MM.1S (cell line): ENCODE results near the gene NPC2.

Source experiments
- CTCF ChIP-seq: fragments of 300-600 bp; sonication (generic); IDR thresholded peaks from 2 replicates; pipeline ENCODE4 v1.5.1; 2016; ENCODE audit warnings: antibody characterized with exemption, low read length, mixed read lengths
- EZH2 ChIP-seq: fragments of 300-600 bp; sonication (generic); optimal IDR thresholded peaks from 2 replicates; pipeline ENCODE3; 2017; ENCODE audit warnings: low read depth, mild to moderate bottlenecking, antibody characterized with exemption, low read length, mixed read lengths
- EZH2phosphoT487 ChIP-seq: fragments of 300-600 bp; sonication (generic); IDR thresholded peaks from 2 replicates; pipeline ENCODE4 v1.6.1; 2018; ENCODE audit warnings: antibody characterized with exemption, low read length

DNA sequence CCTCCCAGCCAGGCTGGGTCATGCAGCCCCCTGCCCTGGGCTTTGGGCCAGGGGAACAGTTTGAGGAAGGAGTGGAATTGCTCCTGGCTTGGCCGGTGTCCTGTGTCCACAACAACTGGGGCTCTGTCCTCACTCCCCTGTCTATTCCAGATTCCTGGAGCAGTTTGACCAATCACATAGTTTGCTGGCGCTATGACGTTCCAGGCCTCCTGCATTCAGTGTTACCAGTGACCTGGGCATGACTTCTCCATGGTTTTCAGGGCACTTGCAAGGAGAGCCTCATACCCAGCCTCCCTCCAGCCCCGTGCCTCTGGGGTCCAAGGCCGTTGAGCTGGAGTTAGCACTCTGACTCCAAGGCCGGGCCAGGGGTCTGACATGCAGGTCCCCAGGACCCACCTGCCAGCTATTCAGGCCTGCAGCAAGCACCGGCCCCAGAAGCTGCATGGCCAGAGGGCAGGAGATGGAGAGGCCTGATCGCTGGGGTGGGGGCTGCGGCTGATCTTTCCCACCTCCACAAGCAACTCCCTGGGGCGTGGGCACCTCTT, 34.7 kb upstream of the NPC2 start:
- TF ChIP-seq CTCF (no peak), EZH2phosphoT487 (no peak), EZH2 (no peak)
